22Rv1 (cell line): ENCODE data around the gene PAEP.

Experiments used
- H3K27ac ChIP-seq: fragments of 450-650 bp; 2 replicates; pipeline ENCODE4 v1.5.1; 2017
- ZFX ChIP-seq: fragments of 450-650 bp; IDR thresholded peaks from 2 replicates; pipeline ENCODE4 v1.6.1; 2017; ENCODE audit warnings: antibody characterized with exemption, borderline replicate concordance
- TF ChIP-seq, protein P1 (sequence below): fragments of 450-650 bp; IDR thresholded peaks from 2 replicates; pipeline ENCODE4 v1.5.1; 2017; ENCODE audit warnings: mild to moderate bottlenecking

Gene PAEP

DNA sequence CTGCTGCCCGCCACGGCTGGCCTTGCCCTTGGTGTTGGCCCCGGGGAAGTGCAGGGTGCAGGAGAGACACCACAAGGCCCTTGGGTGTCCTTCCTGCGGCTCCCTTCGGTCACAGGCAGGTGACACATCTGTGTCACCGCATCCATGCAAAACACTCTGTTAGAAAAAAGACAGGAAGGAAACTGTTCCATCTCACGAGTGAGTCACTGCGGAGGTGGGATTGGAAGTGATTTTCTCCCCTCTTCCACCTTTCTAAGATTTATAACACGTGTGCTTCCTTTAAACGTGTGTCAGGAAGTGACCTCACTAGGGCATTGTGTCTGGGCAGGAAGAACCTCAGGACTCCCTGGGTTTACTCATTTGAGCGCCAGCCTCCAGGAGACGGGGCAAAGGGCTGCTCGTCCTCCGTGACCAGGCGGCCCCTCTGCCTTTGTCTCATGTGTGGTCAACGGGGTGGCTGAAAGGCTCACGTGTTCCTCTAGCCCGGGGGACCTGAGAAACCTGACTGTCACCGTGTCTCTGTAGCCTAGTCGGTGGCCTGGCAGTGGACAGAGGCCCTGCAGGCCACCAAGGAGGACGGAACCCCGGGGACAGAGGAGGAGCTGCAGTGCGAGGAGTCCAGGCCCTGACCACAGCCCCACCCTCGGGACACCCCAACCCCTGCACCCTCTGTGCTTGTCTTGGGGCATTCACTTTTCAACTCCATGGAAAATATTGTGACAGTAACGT lies 45.3 kb upstream of the PAEP start:
- TF ChIP-seq ZFX: no peak
- TF ChIP-seq, protein P1, sequence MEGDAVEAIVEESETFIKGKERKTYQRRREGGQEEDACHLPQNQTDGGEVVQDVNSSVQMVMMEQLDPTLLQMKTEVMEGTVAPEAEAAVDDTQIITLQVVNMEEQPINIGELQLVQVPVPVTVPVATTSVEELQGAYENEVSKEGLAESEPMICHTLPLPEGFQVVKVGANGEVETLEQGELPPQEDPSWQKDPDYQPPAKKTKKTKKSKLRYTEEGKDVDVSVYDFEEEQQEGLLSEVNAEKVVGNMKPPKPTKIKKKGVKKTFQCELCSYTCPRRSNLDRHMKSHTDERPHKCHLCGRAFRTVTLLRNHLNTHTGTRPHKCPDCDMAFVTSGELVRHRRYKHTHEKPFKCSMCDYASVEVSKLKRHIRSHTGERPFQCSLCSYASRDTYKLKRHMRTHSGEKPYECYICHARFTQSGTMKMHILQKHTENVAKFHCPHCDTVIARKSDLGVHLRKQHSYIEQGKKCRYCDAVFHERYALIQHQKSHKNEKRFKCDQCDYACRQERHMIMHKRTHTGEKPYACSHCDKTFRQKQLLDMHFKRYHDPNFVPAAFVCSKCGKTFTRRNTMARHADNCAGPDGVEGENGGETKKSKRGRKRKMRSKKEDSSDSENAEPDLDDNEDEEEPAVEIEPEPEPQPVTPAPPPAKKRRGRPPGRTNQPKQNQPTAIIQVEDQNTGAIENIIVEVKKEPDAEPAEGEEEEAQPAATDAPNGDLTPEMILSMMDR: no peak

DNA sequence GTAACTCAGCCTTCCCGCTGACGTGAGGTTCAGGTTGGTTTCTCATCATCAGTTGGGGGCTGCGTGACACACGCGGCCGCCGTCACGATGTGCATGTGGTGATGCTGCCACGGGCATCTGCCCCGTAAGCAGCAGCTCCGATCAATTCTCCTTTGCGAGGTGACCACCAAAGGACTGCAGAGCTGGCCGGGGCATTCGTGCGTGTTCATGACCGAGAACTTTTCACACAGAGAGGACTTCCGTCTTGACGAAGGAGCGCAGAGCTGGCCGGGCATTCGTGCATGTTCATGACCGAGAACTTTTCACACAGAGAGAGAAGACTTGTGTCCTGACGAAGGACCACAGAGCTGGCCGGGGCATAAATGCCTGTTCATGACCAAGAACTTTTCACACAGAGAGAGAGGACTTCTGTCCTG lies 44.1 kb upstream of the PAEP start:
- no peak overlapping the region for H3K27ac ChIP-seq
- TF ChIP-seq, protein P1: no peak
- TF ChIP-seq ZFX: no peak

More for the DNA sequence above, 45.3 kb upstream of the PAEP start:
- H3K27ac ChIP-seq: no peak overlapping the region

- no peak for TF ChIP-seq ZFX
- TF ChIP-seq, protein P1: no peak
- no peak overlapping the region for H3K27ac ChIP-seq
These were observed 42.2 kb upstream of the PAEP start for GRCh38 chr9:135519179-135519971.

GRCh38 chr9:135520916-135521607 lies 40.5 kb upstream of the PAEP start, which contains the start of gene LCN1:
TSS of gene LCN1 (plus strand) at chr9:135521440. CDS start at chr9:135521498, 58 bp downstream.
- H3K27ac ChIP-seq: no peak within 1 kb of the TSS
- TF ChIP-seq, protein P1: no peak
- TF ChIP-seq ZFX: no peak

DNA sequence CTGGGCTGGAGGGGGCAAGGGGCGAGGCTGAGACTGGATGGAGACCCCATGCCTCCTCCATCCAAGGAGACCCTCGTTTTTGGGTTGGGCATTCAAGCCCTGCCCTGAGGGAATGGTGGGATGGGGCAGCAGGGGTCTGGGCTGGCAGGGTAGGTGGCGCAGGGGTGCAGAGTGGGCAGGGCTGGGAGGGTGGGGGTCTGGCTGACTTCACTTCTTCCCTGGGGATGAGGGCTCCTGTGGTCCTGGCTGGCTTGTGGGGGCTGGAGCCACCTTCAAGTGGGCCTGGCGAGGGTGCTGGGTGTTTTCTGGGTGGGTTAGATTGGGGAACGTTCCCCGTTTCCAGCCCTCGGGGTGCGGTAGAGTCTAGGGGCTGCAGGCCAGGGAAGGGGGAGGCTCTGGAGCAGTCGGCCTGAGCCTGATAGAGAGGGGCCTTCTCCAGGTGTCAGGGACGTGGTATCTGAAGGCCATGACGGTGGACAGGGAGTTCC lies 39.9 kb upstream of the PAEP start:
- no peak for TF ChIP-seq ZFX
- TF ChIP-seq, protein P1: no peak

DNA sequence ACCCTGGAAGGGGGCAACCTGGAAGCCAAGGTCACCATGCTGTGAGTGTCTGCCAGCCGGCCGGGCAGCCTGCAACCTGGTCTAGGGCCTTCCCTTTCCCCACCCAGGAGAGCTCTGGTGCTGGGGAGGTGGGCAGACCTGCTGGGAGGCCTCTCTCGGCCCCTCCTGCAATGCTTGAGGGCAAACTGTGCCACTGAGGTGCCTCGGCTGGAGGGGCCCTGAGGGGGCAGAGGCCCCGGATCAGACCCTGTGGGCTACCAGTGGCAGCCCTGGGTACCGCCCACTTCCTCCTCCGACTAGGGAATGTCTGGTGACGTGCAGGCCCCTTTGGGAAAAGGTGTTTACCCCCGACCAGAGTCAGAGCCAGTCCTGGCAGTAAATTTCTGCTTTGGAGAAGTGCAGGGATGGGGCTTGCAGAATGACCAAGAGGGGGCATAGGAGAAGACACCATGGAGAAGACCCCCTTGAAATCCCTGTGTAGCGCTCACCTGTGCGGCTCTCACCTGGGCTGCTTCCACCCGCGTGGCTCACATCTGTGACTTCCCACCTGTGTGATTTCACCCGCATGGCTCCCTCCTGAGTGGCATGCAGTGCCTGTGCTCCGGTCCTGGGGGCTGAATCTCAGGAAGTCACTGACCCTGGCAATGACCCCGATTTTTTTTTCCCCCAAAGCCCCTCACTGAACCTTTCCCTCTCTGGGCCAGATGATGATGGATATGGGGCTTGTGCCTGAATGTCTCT lies 39.2 kb upstream of the PAEP start:
- no peak overlapping the region for H3K27ac ChIP-seq
- TF ChIP-seq ZFX: no peak
- TF ChIP-seq, protein P1: no peak

More for the DNA sequence above, 39.9 kb upstream of the PAEP start:
- H3K27ac ChIP-seq: no peak overlapping the region
